Hepatocyte (in vitro differentiated cells): ENCODE data around the gene NCAPH2. TPM values are rescaled to one million over a fixed set of nuclear protein-coding genes. Genes with fewer than 3 reads are reported as not detected.

Experiments
- DNase-seq: peaks from one replicate; pipeline ENCODE4 v3.0.0-alpha.2; 2016; ENCODE audit warnings: low spot score
- H2AFZ ChIP-seq: fragments of 200-600 bp; sonication (generic); 2 replicates; pipeline ENCODE4 v1.6.0; 2016; ENCODE audit warnings: antibody characterized with exemption, mild to moderate bottlenecking
- H3K27ac ChIP-seq: fragments of 200-600 bp; sonication (generic); 2 replicates; pipeline ENCODE4 v1.5.1; 2016; ENCODE audit warnings: mild to moderate bottlenecking
- H3K27me3 ChIP-seq: fragments of 200-600 bp; sonication (generic); 2 replicates; pipeline ENCODE4 v1.6.1; 2016
- H3K36me3 ChIP-seq: fragments of 200-600 bp; sonication (generic); replicated peaks from 2 replicates; pipeline ENCODE4 v1.5.1; 2016; ENCODE audit warnings: low read depth; ENCODE audit not compliant: insufficient read depth
- H3K4me1 ChIP-seq: fragments of 200-600 bp; sonication (generic); 2 replicates; pipeline ENCODE4 v1.5.1; 2016; ENCODE audit warnings: mild to moderate bottlenecking, moderate library complexity; ENCODE audit not compliant: insufficient read depth
- H3K4me2 ChIP-seq: fragments of 200-600 bp; sonication (generic); 2 replicates; pipeline ENCODE4 v1.6.0; 2016
- H3K4me3 ChIP-seq: fragments of 200-600 bp; sonication (generic); 2 replicates; pipeline ENCODE4 v1.5.1; 2016; ENCODE audit warnings: mild to moderate bottlenecking
- H3K79me2 ChIP-seq: fragments of 200-600 bp; sonication (generic); 2 replicates; pipeline ENCODE4 v1.6.0; 2017; ENCODE audit warnings: mild to moderate bottlenecking
- H3K9me2 ChIP-seq: fragments of 200-600 bp; sonication (generic); replicated peaks from 2 replicates; pipeline ENCODE4 v1.6.0; 2017; ENCODE audit warnings: mild to moderate bottlenecking; ENCODE audit not compliant: insufficient read depth
- H3K9me3 ChIP-seq: fragments of 200-600 bp; sonication (generic); 2 replicates; pipeline ENCODE4 v1.5.1; 2016; ENCODE audit warnings: low read depth, mild to moderate bottlenecking
- H4K20me1 ChIP-seq: fragments of 200-600 bp; sonication (generic); 2 replicates; pipeline ENCODE4 v1.6.0; 2016; ENCODE audit warnings: mild to moderate bottlenecking; ENCODE audit not compliant: insufficient read depth, poor library complexity, severe bottlenecking
- CTCF ChIP-seq: fragments of 200-600 bp; sonication (generic); IDR thresholded peaks from 2 replicates; pipeline ENCODE4 v1.5.1; 2016; ENCODE audit warnings: antibody characterized with exemption, mild to moderate bottlenecking; ENCODE audit not compliant: poor library complexity
- EZH2 ChIP-seq: fragments of 200-600 bp; sonication (generic); IDR thresholded peaks from 2 replicates; pipeline ENCODE4 v1.6.1; 2016; ENCODE audit warnings: antibody characterized with exemption, mild to moderate bottlenecking, borderline replicate concordance
- EZH2phosphoT487 ChIP-seq: fragments of 200-600 bp; sonication (generic); IDR thresholded peaks from one replicate; pipeline ENCODE4 v1.6.1; 2018; ENCODE audit warnings: antibody characterized with exemption, mild to moderate bottlenecking, low read depth, moderate library complexity; ENCODE audit not compliant: unreplicated experiment, severe bottlenecking
- WGBS: methylation state at CpG from one replicate; pipeline ENCODE4 v1.1.6; 2016; ENCODE audit warnings: low lambda C conversion rate; ENCODE audit errors: missing lambda C conversion rate; 5-methylcytosine and 5-hydroxymethylcytosine counted together
- polyA plus RNA-seq: library from polyadenylated mRNA; unstranded; fragments of >200 nt; fragmentation: Nextera tagmentation; extraction: Ambion mirVana; gene quantifications from 2 replicates; pipeline ENCODE4 v1.2.1, GENCODE V29; 2016
- total RNA-seq: library from RNA; depleted of rRNA; stranded (reverse); fragments of >200 nt; gene quantifications from 2 replicates; pipeline ENCODE4 v1.2.3, GENCODE V29; 2014

Gene NCAPH2
- total and polyA plus RNA-seq, 2 experiments from 2014 or later = 25.6 to 40.6 TPM

DNA sequence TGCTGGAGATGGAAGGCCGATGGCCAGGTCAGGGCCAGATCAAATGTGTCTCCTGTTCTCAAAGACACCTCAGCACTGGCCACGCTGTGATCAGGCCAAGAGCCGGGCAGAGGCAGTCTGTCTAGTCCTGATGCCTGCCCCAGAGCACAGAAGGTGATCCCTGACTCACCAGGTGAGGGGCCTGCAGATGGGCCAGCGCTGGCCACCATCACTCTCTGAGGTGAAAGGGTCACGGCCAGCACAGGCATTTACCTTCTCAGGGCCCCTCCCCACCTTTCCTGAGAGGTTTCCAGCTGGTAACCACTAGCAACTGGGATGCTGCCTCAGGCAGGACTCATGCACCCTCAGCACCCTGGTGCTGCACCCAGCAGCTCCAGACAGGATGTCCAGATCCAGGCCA is 36.1 kb upstream of the NCAPH2 start:
- Histone ChIP-seq H3K4me1 (peaks cover 42% of the 10 kb centered on the region), H3K9me3 (no peaks in the 10 kb centered on the region), H3K4me2 (no peak overlapping the region), H3K27ac (no peak overlapping the region), H3K79me2 (peaks cover 63% of the 10 kb centered on the region), H3K27me3 (no peaks in the 10 kb centered on the region), H4K20me1 (peaks cover 65% of the 10 kb centered on the region), H2AFZ (no peak overlapping the region), H3K36me3 (no peaks in the 10 kb centered on the region), H3K4me3 (no peak overlapping the region), H3K9me2 (no peaks in the 10 kb centered on the region)
- TF ChIP-seq EZH2phosphoT487 (no peak), CTCF (no peak), EZH2 (no peak)
- DNase-seq = no peak
- WGBS = 68% methylated on average over 5 of the region's 5 CpGs

GRCh38 chr22:50473088-50473487 is 34.9 kb upstream of the NCAPH2 start:
- Histone ChIP-seq H3K27me3 (no peaks in the 10 kb centered on the region), H2AFZ (no peak overlapping the region), H3K9me2 (no peaks in the 10 kb centered on the region), H3K9me3 (no peaks in the 10 kb centered on the region), H3K36me3 (no peaks in the 10 kb centered on the region), H3K27ac (no peak overlapping the region), H3K4me2 (peak overlapping the region; percentile 83), H3K79me2 (peaks cover 63% of the 10 kb centered on the region), H3K4me1 (peaks cover 42% of the 10 kb centered on the region), H3K4me3 (no peak overlapping the region), H4K20me1 (peaks cover 64% of the 10 kb centered on the region)
- TF ChIP-seq EZH2 (no peak), CTCF (peak; percentile 21)
- DNase-seq = no peak
- WGBS = 80% methylated on average over 6 of the region's 6 CpGs

DNA sequence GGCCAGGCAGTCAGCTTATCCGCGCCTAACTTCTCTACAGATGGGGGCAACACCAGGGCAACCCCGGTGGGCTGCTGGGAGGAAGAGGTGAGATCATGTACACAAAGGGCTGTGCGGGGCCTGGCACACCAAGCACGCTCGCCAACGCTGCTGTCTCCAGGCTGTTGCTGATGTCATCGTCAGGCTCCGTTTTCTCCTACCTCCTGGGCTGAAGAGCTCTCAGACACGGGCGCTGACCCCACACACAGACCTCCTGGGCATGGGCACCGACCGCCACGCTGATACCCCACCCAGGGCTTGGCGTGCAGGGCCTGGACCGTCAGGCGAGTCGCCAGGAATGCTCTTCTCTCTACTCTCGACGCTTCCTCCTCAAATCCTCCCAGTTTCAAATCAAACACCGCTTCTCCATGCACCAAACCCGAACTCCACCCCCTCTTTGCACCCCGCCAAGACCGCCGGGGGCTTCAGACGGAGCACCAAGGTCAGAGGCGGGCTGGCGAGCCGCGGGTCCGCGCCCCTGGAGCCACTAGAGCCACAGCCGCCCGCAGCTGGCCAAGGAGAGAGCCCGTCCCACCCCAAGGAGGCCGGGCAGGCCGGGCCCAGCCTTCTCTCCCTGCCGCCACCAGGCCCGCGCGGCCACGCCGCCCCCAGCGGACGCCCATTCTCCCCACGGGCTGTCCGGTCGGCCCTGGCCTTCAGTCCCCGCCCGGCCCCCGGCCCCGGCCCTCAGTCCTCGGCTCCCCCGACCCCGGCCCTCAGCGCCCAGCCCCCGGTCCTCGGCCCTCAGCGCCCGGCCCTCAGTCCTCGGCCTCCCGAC is 34.0 kb upstream of the NCAPH2 start:
- 22% methylated on average over 21 of the region's 62 CpGs for WGBS
- Histone ChIP-seq H3K27me3 (peaks cover 1% of the 10 kb centered on the region), H3K9me2 (no peaks in the 10 kb centered on the region), H3K9me3 (no peaks in the 10 kb centered on the region), H3K27ac (peak overlapping the region; percentile 85), H2AFZ (no peak overlapping the region), H3K36me3 (no peaks in the 10 kb centered on the region), H3K4me1 (peaks cover 42% of the 10 kb centered on the region), H4K20me1 (peaks cover 54% of the 10 kb centered on the region), H3K4me2 (peak overlapping the region; percentile 83), H3K79me2 (peaks cover 56% of the 10 kb centered on the region), H3K4me3 (peak overlapping the region; percentile 44)
- no peak for TF ChIP-seq CTCF
- no peak for TF ChIP-seq EZH2
- TF ChIP-seq EZH2phosphoT487 = no peak
- peak; percentile 75 for DNase-seq
